Subcutaneous adipose tissue (tissue), 4 donors: Measurements from ENCODE around the gene ARL6IP6. TPM values are rescaled to one million over a fixed set of nuclear protein-coding genes. Genes with fewer than 3 reads are reported as not detected.

Experiments
- total RNA-seq, 4 donors: library from RNA; depleted of rRNA; stranded (reverse); fragments of >200 nt; gene quantifications; one replicate each; pipeline ENCODE4 v1.1.0, GENCODE V29; 2016
- TF ChIP-seq, protein P1 (sequence below): fragments of 450-650 bp; IDR thresholded peaks from one replicate; pipeline ENCODE4 v1.5.1; 2016; ENCODE audit warnings: low read depth, mild to moderate bottlenecking, control low read depth, antibody characterized with exemption, moderate library complexity

Gene ARL6IP6
- total RNA-seq, 4 donors from 2014 or later: 9.6 to 23.1 (median 16.2) TPM

DNA sequence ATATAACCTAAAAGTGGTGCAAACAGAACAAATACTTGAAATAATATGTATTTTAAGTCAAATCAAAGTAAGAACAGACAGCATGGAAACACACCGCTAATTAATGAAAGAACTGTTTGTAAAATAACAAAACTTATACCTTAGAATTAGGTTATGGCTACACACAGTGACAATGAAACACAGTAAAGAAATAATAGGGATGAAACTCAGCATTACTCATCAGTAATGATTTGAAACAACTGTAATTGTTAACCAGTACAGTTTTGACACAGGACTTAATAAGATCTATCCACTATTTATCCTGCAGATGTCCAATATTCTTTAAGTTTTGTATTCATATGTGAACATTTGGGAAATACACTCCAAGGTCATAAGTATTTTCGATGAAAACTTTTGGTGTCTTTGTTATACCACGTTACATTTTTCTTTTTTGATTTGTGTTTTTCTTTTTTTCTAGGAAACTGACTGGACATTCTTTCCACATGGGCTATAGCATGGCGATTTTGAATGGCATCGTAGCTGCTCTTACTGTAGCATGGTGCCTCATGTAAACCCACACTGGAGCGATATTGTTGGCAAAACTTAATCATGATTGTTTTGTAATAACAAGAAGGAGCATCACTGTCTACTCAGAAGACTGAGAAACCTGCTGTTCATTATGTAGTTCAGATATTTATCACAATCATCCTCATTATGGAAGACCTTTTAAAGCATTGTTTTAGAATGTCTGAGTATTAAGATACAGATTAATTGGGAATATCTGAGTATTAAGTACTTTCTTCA is 41.1 kb downstream of the ARL6IP6 start:
- TF ChIP-seq, protein P1, sequence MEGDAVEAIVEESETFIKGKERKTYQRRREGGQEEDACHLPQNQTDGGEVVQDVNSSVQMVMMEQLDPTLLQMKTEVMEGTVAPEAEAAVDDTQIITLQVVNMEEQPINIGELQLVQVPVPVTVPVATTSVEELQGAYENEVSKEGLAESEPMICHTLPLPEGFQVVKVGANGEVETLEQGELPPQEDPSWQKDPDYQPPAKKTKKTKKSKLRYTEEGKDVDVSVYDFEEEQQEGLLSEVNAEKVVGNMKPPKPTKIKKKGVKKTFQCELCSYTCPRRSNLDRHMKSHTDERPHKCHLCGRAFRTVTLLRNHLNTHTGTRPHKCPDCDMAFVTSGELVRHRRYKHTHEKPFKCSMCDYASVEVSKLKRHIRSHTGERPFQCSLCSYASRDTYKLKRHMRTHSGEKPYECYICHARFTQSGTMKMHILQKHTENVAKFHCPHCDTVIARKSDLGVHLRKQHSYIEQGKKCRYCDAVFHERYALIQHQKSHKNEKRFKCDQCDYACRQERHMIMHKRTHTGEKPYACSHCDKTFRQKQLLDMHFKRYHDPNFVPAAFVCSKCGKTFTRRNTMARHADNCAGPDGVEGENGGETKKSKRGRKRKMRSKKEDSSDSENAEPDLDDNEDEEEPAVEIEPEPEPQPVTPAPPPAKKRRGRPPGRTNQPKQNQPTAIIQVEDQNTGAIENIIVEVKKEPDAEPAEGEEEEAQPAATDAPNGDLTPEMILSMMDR: no peak

DNA sequence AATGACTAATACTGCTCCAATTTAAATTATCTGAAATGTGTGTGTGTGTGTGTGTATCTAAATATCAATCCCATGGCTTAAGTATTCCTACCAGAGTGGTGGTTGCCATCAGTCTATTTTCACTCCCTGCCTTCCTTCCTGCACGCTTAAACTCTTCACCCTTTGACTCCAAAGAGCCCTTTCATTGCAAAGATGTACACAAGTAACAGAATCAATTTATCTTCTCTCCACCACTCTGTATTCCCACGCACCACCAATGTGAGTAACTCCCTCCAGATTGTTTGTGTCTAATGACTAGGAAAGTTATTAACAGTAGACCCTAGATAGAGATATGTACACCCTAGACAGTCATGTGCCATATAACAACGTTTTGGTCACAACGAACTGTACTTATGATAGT is 42.8 kb downstream of the ARL6IP6 start:
- TF ChIP-seq, protein P1: no peak

DNA sequence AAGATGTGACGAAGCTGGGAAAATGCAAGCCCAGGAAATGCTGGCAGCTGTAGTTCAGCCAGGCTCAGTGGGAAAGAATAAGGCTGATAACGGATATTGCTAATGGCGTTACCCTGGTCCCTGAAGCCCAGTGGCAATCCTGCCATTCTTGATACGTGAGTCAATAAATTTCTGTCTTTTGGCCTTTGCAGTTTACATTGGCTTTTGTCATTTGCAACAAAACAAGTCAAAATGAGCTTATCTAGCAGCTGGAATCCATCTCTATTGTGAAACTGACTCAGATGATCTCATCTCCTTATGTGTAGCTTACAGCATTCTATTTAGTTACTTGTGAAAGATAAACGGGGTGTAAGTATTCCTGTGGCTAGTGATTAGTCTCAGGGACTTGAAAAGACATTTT is 43.8 kb downstream of the ARL6IP6 start:
- TF ChIP-seq, protein P1: no peak

DNA sequence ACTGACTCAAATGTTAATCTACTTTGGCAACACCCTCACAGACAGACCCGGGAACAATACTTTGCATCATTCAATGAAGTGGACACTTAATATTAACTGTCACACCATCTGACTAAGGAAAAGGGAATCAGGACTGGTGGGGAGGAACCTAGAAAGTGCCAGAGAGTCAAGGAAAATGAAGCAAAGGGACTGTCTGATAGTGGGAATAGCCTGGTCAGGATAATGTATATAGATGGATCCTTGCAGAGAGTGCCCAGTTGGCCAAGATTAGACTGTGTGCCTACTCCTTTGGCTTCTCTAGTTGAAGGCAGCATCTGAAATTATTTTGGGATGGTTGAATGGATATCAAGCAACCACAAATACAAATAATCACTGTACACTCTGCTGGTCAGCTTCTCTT is 45.2 kb downstream of the ARL6IP6 start:
- TF ChIP-seq, protein P1: no peak

DNA sequence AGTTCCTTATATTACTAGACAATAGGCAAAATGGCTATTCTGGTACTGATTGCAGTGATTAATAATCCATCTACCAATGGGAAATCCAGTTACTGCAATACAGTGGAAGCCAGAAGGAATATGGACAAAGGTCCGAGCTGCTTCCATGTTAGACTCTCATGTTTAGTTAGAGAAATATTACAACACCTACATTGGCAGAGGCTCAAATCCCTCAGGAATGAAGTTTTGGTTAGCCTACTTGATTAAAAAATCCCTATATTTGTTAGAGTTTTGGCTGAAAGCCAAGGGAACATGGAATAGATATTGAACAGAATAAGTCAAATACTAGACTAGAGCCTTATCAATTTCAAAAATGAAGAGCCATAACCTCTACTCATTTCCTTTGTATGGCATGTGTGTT is 48.5 kb downstream of the ARL6IP6 start:
- TF ChIP-seq, protein P1: no peak

DNA sequence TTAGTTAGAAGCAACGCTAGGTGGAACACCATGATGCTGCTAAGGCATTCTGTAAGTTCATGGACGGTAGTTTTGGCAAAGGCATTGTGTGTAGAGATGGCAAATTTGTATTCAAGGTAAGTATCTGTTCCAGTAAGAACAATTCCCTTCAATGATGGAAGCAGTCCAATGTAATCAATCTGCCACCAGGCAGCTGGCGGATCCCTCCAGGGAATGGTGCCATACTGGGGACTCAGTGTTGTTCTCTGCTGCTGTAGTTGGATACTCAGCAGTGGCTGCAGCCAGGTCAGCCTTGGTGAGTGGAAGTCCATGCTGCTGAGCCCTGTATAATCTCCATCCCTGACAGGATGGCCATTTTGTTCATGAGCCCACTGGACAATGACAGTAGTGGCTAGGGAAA is 62.8 kb downstream of the ARL6IP6 start:
- TF ChIP-seq, protein P1: no peak

DNA sequence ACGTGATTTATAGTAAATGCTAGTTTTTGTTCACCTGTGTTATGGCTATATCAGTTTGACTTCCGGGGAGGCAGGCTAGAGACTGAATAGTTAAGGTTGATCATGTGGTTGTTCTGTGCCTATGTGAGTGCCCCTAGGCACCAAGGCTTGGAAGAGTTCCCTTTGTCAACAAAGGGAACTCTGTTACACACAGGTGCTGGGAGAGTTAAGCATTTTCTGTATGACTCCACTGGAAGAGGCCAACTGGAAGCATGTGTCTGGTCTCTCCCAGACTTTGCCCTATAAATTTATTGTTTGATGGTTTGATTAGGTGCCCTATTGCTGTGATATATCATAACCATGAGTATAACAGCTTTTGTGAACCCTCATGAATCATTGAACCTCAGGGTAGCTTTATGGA is 63.8 kb downstream of the ARL6IP6 start:
- TF ChIP-seq, protein P1: no peak
